Subcutaneous abdominal adipose tissue (tissue), 5 donors: ENCODE measurements around the gene ICAM5.

ENCODE experiments used
- H3K27ac ChIP-seq: one replicate; pipeline ENCODE4 v1.7.0; 2013; ENCODE audit warnings: low read depth, mild to moderate bottlenecking, inconsistent platforms, low read length, moderate library complexity
- H3K27me3 ChIP-seq, 5 donors: one replicate each; pipeline ENCODE4 v1.7.0; 2013; ENCODE audit warnings: low read length in 5 of 5, inconsistent platforms in 1 of 5; ENCODE audit not compliant: control insufficient read depth in 5 of 5, insufficient read depth in 4 of 5
- H3K36me3 ChIP-seq, 5 donors: one replicate each; pipeline ENCODE4 v1.7.0; 2013; ENCODE audit warnings: low read length in 5 of 5; ENCODE audit not compliant: control insufficient read depth in 5 of 5, insufficient read depth in 5 of 5
- H3K4me1 ChIP-seq, 5 donors: one replicate each; pipeline ENCODE4 v1.7.0; 2013; ENCODE audit warnings: low read length in 5 of 5, mild to moderate bottlenecking in 3 of 5, moderate library complexity in 1 of 5; ENCODE audit not compliant: control insufficient read depth in 5 of 5, insufficient read depth in 5 of 5
- H3K4me3 ChIP-seq, 5 donors: one replicate each; pipeline ENCODE4 v1.7.0; 2013; ENCODE audit warnings: low read length in 5 of 5, low read depth in 1 of 5
- H3K9ac ChIP-seq, 5 donors: one replicate each; pipeline ENCODE4 v1.7.0; 2013; ENCODE audit warnings: low read length in 5 of 5, mild to moderate bottlenecking in 4 of 5, moderate library complexity in 3 of 5
- H3K9me3 ChIP-seq, 5 donors: one replicate each; pipeline ENCODE4 v1.7.0; 2013; ENCODE audit warnings: low read length in 5 of 5; ENCODE audit not compliant: control insufficient read depth in 5 of 5
- donor health status: healthy.
- donor health status: healthy.
- donor health status: healthy.
- donor health status: healthy.
- donor health status: healthy.

ICAM5 gene

GRCh38 chr19:10299545-10300458 lies 10.1 kb downstream of the ICAM5 start:
- Histone ChIP-seq H3K27ac (no peak overlapping the region), H3K4me3 (no peak overlapping the region), H3K9ac (no peak overlapping the region), H3K36me3 (no peaks in the 10 kb centered on the region), H3K9me3 (no peaks in the 10 kb centered on the region), H3K4me1 (peaks cover 0 to 25% (median 12%) of the 10 kb centered on the region in 5 donors), H3K27me3 (peaks cover 13 to 27% (median 15%) of the 10 kb centered on the region in 5 donors)

DNA sequence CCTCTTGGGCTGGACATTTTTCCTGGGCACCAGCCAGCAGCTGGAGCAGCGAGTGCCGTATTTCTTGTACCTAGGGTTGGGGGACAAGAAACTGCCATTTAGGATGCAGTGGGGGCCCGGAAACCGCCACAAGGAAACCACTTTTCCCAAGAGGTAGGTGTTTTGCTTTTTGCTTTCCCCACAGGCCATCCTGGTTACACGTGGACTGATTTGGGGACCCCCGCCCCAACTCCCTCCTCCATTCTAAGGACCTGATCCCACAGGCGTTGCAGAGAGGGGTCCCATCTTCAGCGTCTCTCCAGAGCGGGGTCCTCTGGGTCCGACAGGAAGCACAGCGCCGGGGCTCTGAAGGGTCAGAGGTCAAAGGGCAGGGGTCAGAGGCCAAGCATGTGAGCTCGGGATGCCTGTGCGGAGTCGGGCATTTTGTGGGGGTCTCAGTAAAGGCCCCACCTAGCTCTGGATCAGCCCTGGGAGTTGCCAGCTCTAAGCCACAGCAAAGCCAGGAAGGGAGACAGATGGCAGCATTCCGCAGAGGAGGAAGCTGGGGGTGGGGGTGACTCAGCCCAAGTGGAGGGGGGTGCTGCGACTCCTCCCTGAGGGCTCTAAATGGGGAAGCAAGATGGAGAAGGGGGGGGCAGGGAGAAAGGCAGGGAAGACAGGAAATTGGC lies 15.5 kb downstream of the ICAM5 start:
- Histone ChIP-seq H3K4me3 (peak overlapping the region in 1 of 5 donors; percentile 28), H3K27ac (no peak overlapping the region)

GRCh38 chr19:10306327-10306726 lies 16.6 kb downstream of the ICAM5 start:
- H3K27ac ChIP-seq = no peak overlapping the region
- peaks cover 0 to 12% (median 10%) of the 10 kb centered on the region in 5 donors for H3K36me3 ChIP-seq
- H3K27me3 ChIP-seq = peaks cover 0 to 4% (median 0%) of the 10 kb centered on the region in 5 donors

More for the DNA sequence above, 15.5 kb downstream of the ICAM5 start:
- H3K9ac ChIP-seq = peak overlapping the region in 1 of 5 donors; percentile 39
- peaks cover 0 to 5% (median 5%) of the 10 kb centered on the region in 5 donors for H3K36me3 ChIP-seq
- H3K9me3 ChIP-seq = no peaks in the 10 kb centered on the region
- H3K4me1 ChIP-seq = peaks cover 0 to 6% (median 0%) of the 10 kb centered on the region in 5 donors
- H3K27me3 ChIP-seq = peaks cover 0 to 4% (median 0%) of the 10 kb centered on the region in 5 donors

DNA sequence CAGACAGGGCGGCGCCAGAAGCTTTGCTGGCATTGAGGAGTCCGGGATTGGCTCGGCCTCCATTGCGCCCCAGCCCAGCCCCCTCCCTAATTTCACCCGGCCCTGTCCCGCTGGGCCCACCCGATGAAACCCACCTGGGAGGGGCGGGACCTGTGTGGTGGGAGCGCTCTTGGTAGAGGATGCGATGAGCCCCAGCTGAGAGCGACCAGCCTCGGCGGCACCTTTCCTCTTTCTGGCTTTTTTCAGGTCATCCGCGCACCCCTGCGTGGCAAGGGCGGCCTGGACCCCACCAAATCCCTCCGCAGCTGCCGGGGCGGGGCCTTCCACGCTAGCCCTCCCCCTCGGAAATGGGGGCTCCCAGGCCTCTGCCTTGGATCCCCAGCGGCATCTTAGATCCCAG lies 19.7 kb downstream of the ICAM5 start, which contains the start of gene ZGLP1:
ZGLP1 (minus strand) TSS at position 393 of the 400 bp plus-strand sequence.
- H3K9me3 ChIP-seq = no peaks in the 10 kb centered on the region
- no peak within 1 kb of the TSS for H3K4me3 ChIP-seq
- H3K4me1 ChIP-seq = peaks cover 0 to 6% (median 0%) of the 10 kb centered on the region in 5 donors
- no peak within 1 kb of the TSS for H3K9ac ChIP-seq
- H3K27me3 ChIP-seq = no peaks in the 10 kb centered on the region
- peaks cover 0 to 12% (median 10%) of the 10 kb centered on the region in 5 donors for H3K36me3 ChIP-seq
- H3K27ac ChIP-seq = no peak within 1 kb of the TSS

More at GRCh38 chr19:10306327-10306726, 16.6 kb downstream of the ICAM5 start:
- peaks cover 0 to 6% (median 0%) of the 10 kb centered on the region in 5 donors for H3K4me1 ChIP-seq
- no peak overlapping the region for H3K4me3 ChIP-seq
- no peaks in the 10 kb centered on the region for H3K9me3 ChIP-seq
- H3K9ac ChIP-seq = no peak overlapping the region

GRCh38 chr19:10315335-10316214 lies 25.8 kb downstream of the ICAM5 start, which contains the start of gene FDX2:
Gene FDX2 (minus strand): TSS chr19:10316015. CDS start chr19:10315996, 19 bp downstream.
- Histone ChIP-seq H3K4me3 (peak within 1 kb of the TSS; percentile 75 to 94 (median 91)), H3K36me3 (peaks cover 0 to 42% (median 28%) of the 10 kb centered on the region in 5 donors), H3K27ac (peak within 1 kb of the TSS; percentile 62), H3K4me1 (peaks cover 2 to 12% (median 7%) of the 10 kb centered on the region in 5 donors), H3K9ac (peak within 1 kb of the TSS; percentile 70 to 94 (median 78)), H3K9me3 (no peaks in the 10 kb centered on the region), H3K27me3 (no peaks in the 10 kb centered on the region)

GRCh38 chr19:10316229-10317044 lies 26.7 kb downstream of the ICAM5 start:
- Histone ChIP-seq H3K36me3 (peaks cover 0 to 45% (median 32%) of the 10 kb centered on the region in 5 donors), H3K9me3 (no peaks in the 10 kb centered on the region), H3K4me3 (peak overlapping the region in 1 of 5 donors; percentile 91), H3K9ac (peak overlapping the region in 3 of 5 donors; percentile 78 to 94 (median 87)), H3K27me3 (no peaks in the 10 kb centered on the region), H3K4me1 (peaks cover 2 to 12% (median 7%) of the 10 kb centered on the region in 5 donors), H3K27ac (peak overlapping the region; percentile 62)

- Histone ChIP-seq H3K9ac (no peak overlapping the region), H3K9me3 (no peaks in the 10 kb centered on the region), H3K27ac (no peak overlapping the region), H3K4me1 (peaks cover 2 to 12% (median 7%) of the 10 kb centered on the region in 5 donors), H3K4me3 (no peak overlapping the region), H3K27me3 (no peaks in the 10 kb centered on the region), H3K36me3 (peaks cover 0 to 54% (median 40%) of the 10 kb centered on the region in 5 donors)
These were observed 27.5 kb downstream of the ICAM5 start for GRCh38 chr19:10317045-10317856.

DNA sequence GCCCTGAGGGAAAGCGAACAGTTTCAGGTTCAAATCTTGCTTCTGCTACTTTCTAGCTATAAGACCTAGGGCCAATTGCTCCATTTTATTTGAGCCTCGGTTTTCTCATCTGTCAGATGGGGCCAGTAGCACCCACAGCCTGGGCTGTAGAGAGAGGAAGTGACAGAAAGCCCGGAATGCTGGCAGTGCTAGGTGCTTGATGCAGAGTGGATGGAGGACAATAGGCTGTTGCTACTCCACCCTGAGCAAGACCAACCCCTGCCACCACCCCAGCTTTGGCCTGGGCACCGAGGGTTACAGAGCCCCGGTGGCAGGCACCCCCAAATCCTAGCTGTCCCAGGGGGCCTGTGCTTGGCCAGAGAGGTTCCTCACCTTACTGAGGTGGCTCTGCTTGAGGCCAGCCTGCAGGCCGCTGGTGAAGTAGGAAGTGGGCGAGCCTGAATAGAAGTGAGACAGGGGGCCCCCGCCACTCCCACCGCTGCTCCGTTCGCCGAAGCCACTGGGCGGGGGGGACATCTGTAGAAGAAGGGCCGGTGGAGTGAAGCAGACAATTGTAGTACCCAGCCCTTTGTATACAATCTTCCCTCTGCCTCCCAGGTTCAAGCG lies 28.2 kb downstream of the ICAM5 start:
- H3K36me3 ChIP-seq = peaks cover 0 to 61% (median 47%) of the 10 kb centered on the region in 5 donors
- no peak overlapping the region for H3K4me3 ChIP-seq
- H3K4me1 ChIP-seq = peaks cover 2 to 12% (median 7%) of the 10 kb centered on the region in 5 donors
- no peak overlapping the region for H3K9ac ChIP-seq
- H3K27me3 ChIP-seq = no peaks in the 10 kb centered on the region
- H3K27ac ChIP-seq = no peak overlapping the region
- no peaks in the 10 kb centered on the region for H3K9me3 ChIP-seq
